HUES64 (cell line): Measurements from ENCODE around the gene ARMC8.

Source experiments
- H3K27ac ChIP-seq: 2 replicates; pipeline ENCODE4 v1.7.0; 2013; ENCODE audit warnings: low read depth, low read length, inconsistent platforms
- H3K27me3 ChIP-seq: 2 replicates; pipeline ENCODE4 v1.6.1; 2013; ENCODE audit warnings: mild to moderate bottlenecking, low read length; ENCODE audit not compliant: insufficient read depth
- H3K36me3 ChIP-seq: 2 replicates; pipeline ENCODE4 v1.6.1; 2013; ENCODE audit warnings: mild to moderate bottlenecking, low read length; ENCODE audit not compliant: insufficient read depth
- H3K4me1 ChIP-seq: 2 replicates; pipeline ENCODE4 v1.6.1; 2013; ENCODE audit warnings: mild to moderate bottlenecking, low read length, moderate library complexity; ENCODE audit not compliant: insufficient read depth
- H3K4me3 ChIP-seq: 2 replicates; pipeline ENCODE4 v1.5.1; 2013; ENCODE audit warnings: mild to moderate bottlenecking, low read length, moderate library complexity
- H3K9ac ChIP-seq: 2 replicates; pipeline ENCODE4 v1.6.1; 2013; ENCODE audit warnings: mild to moderate bottlenecking, low read depth, low read length
- H3K9me3 ChIP-seq: 2 replicates; pipeline ENCODE4 v1.6.1; 2013; ENCODE audit warnings: low read depth, low read length; ENCODE audit not compliant: insufficient read depth
- WGBS: fragments of 150-250, 120-280 bp; methylation state at CpG from one replicate; pipeline ENCODE4 v1.1.7; 2013; ENCODE audit warnings: missing lambda C conversion rate; 5-methylcytosine and 5-hydroxymethylcytosine counted together

The ARMC8 gene

DNA sequence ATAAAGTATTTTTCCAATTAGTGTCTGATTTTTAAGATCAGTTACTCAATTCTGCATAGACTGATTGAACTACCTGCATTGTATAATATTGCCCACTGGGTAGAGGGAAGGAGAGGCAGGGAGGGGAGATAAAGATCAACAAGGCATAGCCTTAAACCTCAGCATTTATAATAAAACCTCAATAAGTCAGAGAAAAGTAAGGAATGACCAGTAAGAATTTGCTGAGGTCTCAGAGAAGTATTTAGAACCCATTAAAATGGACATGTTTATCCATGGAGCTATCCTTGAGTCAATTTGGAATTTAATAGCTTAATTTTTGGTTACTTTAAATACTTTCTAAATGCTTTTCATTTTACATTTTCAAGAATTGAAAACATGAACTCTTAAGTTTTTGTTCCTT lies 62.5 kb downstream of the ARMC8 start:
- Histone ChIP-seq H3K4me1 (no peaks in the 10 kb centered on the region), H3K27me3 (no peaks in the 10 kb centered on the region), H3K9ac (no peak overlapping the region), H3K9me3 (no peaks in the 10 kb centered on the region), H3K36me3 (peaks cover 47% of the 10 kb centered on the region), H3K27ac (no peak overlapping the region), H3K4me3 (no peak overlapping the region)

- Histone ChIP-seq H3K4me1 (no peaks in the 10 kb centered on the region), H3K27me3 (no peaks in the 10 kb centered on the region), H3K36me3 (peaks cover 12% of the 10 kb centered on the region), H3K9ac (no peak overlapping the region), H3K9me3 (no peaks in the 10 kb centered on the region), H3K27ac (no peak overlapping the region), H3K4me3 (no peak overlapping the region)
- no CpG with 5 or more reads among the region's 1 CpG for WGBS
Observed at GRCh38 chr3:138253609-138254008, 66.5 kb downstream of the ARMC8 start.

- no peak overlapping the region for H3K9ac ChIP-seq
- 98% methylated on average over 1 of the region's 1 CpG for WGBS
- H3K9me3 ChIP-seq: no peaks in the 10 kb centered on the region
- no peaks in the 10 kb centered on the region for H3K4me1 ChIP-seq
- H3K4me3 ChIP-seq: no peak overlapping the region
- no peaks in the 10 kb centered on the region for H3K27me3 ChIP-seq
- H3K36me3 ChIP-seq: peaks cover 10% of the 10 kb centered on the region; the same call in 1 of the 2 replicates
- no peak overlapping the region for H3K27ac ChIP-seq
Observed at GRCh38 chr3:138254216-138254615, 67.1 kb downstream of the ARMC8 start.

GRCh38 chr3:138256022-138256421 lies 68.9 kb downstream of the ARMC8 start:
- H3K27ac ChIP-seq: no peak overlapping the region
- 95% methylated on average over 1 of the region's 1 CpG for WGBS
- H3K27me3 ChIP-seq: no peaks in the 10 kb centered on the region
- peaks cover 10% of the 10 kb centered on the region; the same call in 1 of the 2 replicates for H3K36me3 ChIP-seq
- no peak overlapping the region for H3K9ac ChIP-seq
- no peaks in the 10 kb centered on the region for H3K4me1 ChIP-seq
- H3K4me3 ChIP-seq: no peak overlapping the region
- no peaks in the 10 kb centered on the region for H3K9me3 ChIP-seq

GRCh38 chr3:138257986-138258385 lies 70.9 kb downstream of the ARMC8 start:
- 100% methylated on average over 1 of the region's 1 CpG for WGBS
- H3K9me3 ChIP-seq: no peaks in the 10 kb centered on the region
- H3K36me3 ChIP-seq: 0 out of 2 replicates have a peak, but pooled peaks cover 7% of the 10 kb centered on the region
- no peak overlapping the region for H3K9ac ChIP-seq
- H3K4me1 ChIP-seq: no peaks in the 10 kb centered on the region
- no peak overlapping the region for H3K27ac ChIP-seq
- H3K27me3 ChIP-seq: no peaks in the 10 kb centered on the region
- no peak overlapping the region for H3K4me3 ChIP-seq

DNA sequence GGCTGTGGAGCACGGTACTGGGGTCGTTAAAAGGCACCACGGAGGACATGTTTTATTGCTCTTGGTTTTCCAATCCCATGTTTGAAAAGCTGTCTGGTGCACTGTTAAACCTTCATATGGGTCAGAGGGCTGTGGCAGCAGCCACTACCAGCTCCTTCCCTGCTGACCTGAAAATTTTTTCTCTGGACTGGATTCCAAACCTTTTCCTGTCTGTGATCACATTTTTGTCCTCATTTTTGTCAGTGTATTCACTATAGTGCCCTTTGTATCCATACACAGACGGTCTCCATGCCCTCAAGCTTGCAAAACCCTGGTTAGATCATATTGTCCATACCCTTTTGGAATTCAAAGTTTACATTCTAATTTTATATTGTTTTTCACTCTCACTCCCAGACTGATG lies 72.0 kb downstream of the ARMC8 start:
- Histone ChIP-seq H3K9ac (no peak overlapping the region), H3K36me3 (peaks cover 12% of the 10 kb centered on the region), H3K9me3 (no peaks in the 10 kb centered on the region), H3K27me3 (no peaks in the 10 kb centered on the region), H3K27ac (no peak overlapping the region), H3K4me3 (no peak overlapping the region), H3K4me1 (no peaks in the 10 kb centered on the region)
- WGBS: 92% methylated on average over 4 of the region's 4 CpGs

- 89% methylated on average over 1 of the region's 1 CpG for WGBS
- no peaks in the 10 kb centered on the region for H3K27me3 ChIP-seq
- H3K4me3 ChIP-seq: no peak overlapping the region
- H3K9ac ChIP-seq: no peak overlapping the region
- no peak overlapping the region for H3K27ac ChIP-seq
- H3K9me3 ChIP-seq: no peaks in the 10 kb centered on the region
- peaks cover 23% of the 10 kb centered on the region for H3K36me3 ChIP-seq
- H3K4me1 ChIP-seq: no peaks in the 10 kb centered on the region
Observed at GRCh38 chr3:138260611-138261010, 73.5 kb downstream of the ARMC8 start.

DNA sequence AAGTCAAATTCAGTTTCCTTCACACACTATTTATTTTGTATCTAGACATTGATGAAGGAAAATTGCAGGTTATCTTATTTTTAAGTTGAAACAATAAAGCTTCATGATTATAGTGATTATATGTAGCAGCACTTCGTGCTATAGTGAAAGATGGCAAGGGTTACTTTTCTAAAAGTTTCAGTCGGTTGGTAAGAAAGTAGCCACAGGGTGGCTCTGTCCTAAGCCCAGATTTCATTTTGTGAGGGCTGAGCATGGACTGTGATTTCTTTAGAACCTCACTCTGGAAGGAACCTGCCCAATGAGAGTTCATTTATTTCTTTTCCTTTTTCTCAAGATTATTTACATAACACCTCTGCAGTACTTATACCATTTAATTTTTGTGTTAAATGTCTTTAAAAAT lies 76.0 kb downstream of the ARMC8 start:
- Histone ChIP-seq H3K36me3 (peaks cover 35% of the 10 kb centered on the region), H3K9me3 (no peaks in the 10 kb centered on the region), H3K4me1 (no peaks in the 10 kb centered on the region), H3K27me3 (no peaks in the 10 kb centered on the region), H3K4me3 (no peak overlapping the region), H3K27ac (no peak overlapping the region), H3K9ac (no peak overlapping the region)
- 75% methylated on average over 2 of the region's 2 CpGs for WGBS

DNA sequence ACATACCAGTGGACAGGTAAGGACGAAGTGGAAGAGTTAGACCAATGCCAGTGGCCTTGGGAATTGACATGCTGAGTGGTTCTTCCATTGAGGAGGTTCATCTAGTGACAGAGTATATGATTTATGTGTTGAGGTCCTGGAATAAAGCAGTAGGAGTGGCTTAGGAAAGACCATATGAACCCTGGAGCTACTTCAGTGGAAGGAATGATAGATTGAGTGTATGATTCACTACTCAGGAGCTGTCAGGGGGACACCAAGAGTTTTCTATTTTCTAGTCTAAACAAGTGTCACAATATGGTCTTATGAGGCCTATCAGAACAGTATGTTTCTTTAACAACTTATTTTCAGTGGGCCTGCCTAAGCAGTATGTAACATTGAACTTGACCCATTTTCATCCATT lies 78.6 kb downstream of the ARMC8 start:
- 90% methylated on average over 1 of the region's 1 CpG for WGBS
- Histone ChIP-seq H3K4me3 (no peak overlapping the region), H3K4me1 (no peaks in the 10 kb centered on the region), H3K27me3 (no peaks in the 10 kb centered on the region), H3K9me3 (no peaks in the 10 kb centered on the region), H3K36me3 (peaks cover 53% of the 10 kb centered on the region), H3K27ac (no peak overlapping the region), H3K9ac (no peak overlapping the region)

- H3K27ac ChIP-seq: no peak overlapping the region
- H3K4me3 ChIP-seq: no peak overlapping the region
- H3K27me3 ChIP-seq: no peaks in the 10 kb centered on the region
- 100% methylated on average over 1 of the region's 3 CpGs for WGBS
- H3K9me3 ChIP-seq: no peaks in the 10 kb centered on the region
- H3K4me1 ChIP-seq: no peaks in the 10 kb centered on the region
- no peak overlapping the region for H3K9ac ChIP-seq
- peaks cover 65% of the 10 kb centered on the region for H3K36me3 ChIP-seq
Observed at GRCh38 chr3:138267083-138267482, 80.0 kb downstream of the ARMC8 start.

- Histone ChIP-seq H3K9me3 (no peaks in the 10 kb centered on the region), H3K36me3 (peaks cover 82% of the 10 kb centered on the region), H3K4me1 (no peaks in the 10 kb centered on the region), H3K27me3 (no peaks in the 10 kb centered on the region), H3K27ac (no peak overlapping the region), H3K9ac (no peak overlapping the region), H3K4me3 (no peak overlapping the region)
- WGBS: no CpG with 5 or more reads among the region's 2 CpGs
Observed at GRCh38 chr3:138270245-138270644, 83.1 kb downstream of the ARMC8 start.

DNA sequence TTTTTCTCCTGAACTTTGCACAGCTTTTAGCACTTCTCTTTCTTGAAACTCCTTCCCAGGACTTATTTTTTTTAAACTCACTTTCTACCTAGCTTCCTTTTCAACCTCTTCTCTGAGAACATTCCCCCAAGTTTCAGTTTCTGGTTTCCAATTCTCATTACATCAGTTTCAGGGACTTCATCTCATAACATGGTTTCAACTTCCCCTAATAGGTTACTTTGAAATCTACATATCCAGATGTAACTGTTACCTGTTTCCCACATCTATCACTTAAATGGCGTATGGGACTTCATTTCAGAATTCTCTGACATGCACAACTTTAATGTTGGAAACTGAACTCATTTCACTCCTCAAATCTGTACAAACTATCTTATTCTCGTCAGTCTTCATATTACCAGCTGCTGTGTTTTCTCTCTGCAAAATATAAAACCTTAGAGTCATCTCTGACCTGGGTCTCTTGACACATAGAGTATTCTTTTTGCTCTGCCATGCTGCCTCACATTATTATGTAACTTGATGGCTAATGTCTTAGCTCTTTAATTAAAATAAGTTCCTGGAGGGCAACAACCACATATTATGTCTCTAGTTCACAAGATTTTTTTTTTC lies 84.2 kb downstream of the ARMC8 start:
- Histone ChIP-seq H3K36me3 (peaks cover 87% of the 10 kb centered on the region), H3K27me3 (no peaks in the 10 kb centered on the region), H3K9me3 (no peaks in the 10 kb centered on the region), H3K9ac (no peak overlapping the region), H3K27ac (no peak overlapping the region), H3K4me3 (no peak overlapping the region), H3K4me1 (no peaks in the 10 kb centered on the region)
- WGBS: 98% methylated on average over 2 of the region's 2 CpGs
